Tibial nerve (tissue), 3 donors: ENCODE results near the gene RPAIN.

Experiments
- CTCF ChIP-seq, 5 experiments: fragments of 200-600 bp in 3 of 5; fragments of 450-650 bp in 2 of 5; sonication (generic) in 3 of 5; IDR thresholded peaks; one replicate each; pipeline ENCODE4 v1.5.1; 2016 to 2019; ENCODE audit warnings: antibody characterized with exemption in 5 of 5, mild to moderate bottlenecking in 3 of 5, moderate library complexity in 2 of 5
- POLR2A ChIP-seq, 2 donors: fragments of 450-650 bp; IDR thresholded peaks; one replicate each; pipeline ENCODE4 v1.6.1; 2017; ENCODE audit warnings: antibody characterized with exemption in 2 of 2, mild to moderate bottlenecking in 2 of 2, moderate library complexity in 2 of 2

GRCh38 chr17:5443728-5444127, 23.7 kb downstream of the RPAIN start:
- TF ChIP-seq CTCF (IDR thresholded peaks at IDR 0.05) (no peak), POLR2A (IDR thresholded peaks at IDR 0.05) (no peak)
